ENCODE data around the gene ITGA2.

ITGA2 gene

GRCh38 chr5:52989781-52990527, 802 bp downstream of the ITGA2 start:
- Histone ChIP-seq H3K36me3 (ENCODE audit: control insufficient read depth, insufficient read depth, low read length, severe bottlenecking) (no peaks in the 10 kb centered on the region), H3K9ac (ENCODE audit: low read length) (peak overlapping the region; percentile 74), H3K4me1 (ENCODE audit: control insufficient read depth, insufficient read depth, low read length) (peaks cover 19% of the 10 kb centered on the region), H3K9me3 (ENCODE audit: control insufficient read depth, low read length) (no peaks in the 10 kb centered on the region), H3K27me3 (replicated peaks; ENCODE audit: control insufficient read depth, insufficient read depth, low read length) (no peaks in the 10 kb centered on the region), H3K4me3 (ENCODE audit: low read length) (peak overlapping the region; percentile 89)
- DNase-seq (ENCODE audit: low read depth) = peak; percentile 83

GRCh38 chr5:52990528-52990925, 1.4 kb downstream of the ITGA2 start:
- no peak for DNase-seq (ENCODE audit: low read depth)

GRCh38 chr5:52993367-52993766, 4.2 kb downstream of the ITGA2 start:
- no peak overlapping the region for H3K4me3 ChIP-seq (ENCODE audit: low read length)
- no peak overlapping the region for H3K9ac ChIP-seq (ENCODE audit: low read length)
- H3K9me3 ChIP-seq (ENCODE audit: control insufficient read depth, low read length) = no peaks in the 10 kb centered on the region
- DNase-seq (ENCODE audit: low read depth) = no peak
- H3K4me1 ChIP-seq (ENCODE audit: control insufficient read depth, insufficient read depth, low read length) = peaks cover 11% of the 10 kb centered on the region
- H3K36me3 ChIP-seq (ENCODE audit: control insufficient read depth, insufficient read depth, low read length, severe bottlenecking) = no peaks in the 10 kb centered on the region
- no peaks in the 10 kb centered on the region for H3K27me3 ChIP-seq (replicated peaks; ENCODE audit: control insufficient read depth, insufficient read depth, low read length)

More at GRCh38 chr5:52990528-52990925, 1.4 kb downstream of the ITGA2 start:
- no peaks in the 10 kb centered on the region for H3K27me3 ChIP-seq (replicated peaks; ENCODE audit: control insufficient read depth, insufficient read depth, low read length)
- H3K36me3 ChIP-seq (ENCODE audit: control insufficient read depth, insufficient read depth, low read length, severe bottlenecking) = no peaks in the 10 kb centered on the region
- peak overlapping the region; percentile 89 for H3K4me3 ChIP-seq (ENCODE audit: low read length)
- peak overlapping the region; percentile 74 for H3K9ac ChIP-seq (ENCODE audit: low read length)
- H3K9me3 ChIP-seq (ENCODE audit: control insufficient read depth, low read length) = no peaks in the 10 kb centered on the region
- H3K4me1 ChIP-seq (ENCODE audit: control insufficient read depth, insufficient read depth, low read length) = peaks cover 19% of the 10 kb centered on the region

- Histone ChIP-seq H3K9me3 (ENCODE audit: control insufficient read depth, low read length) (no peaks in the 10 kb centered on the region), H3K4me1 (ENCODE audit: control insufficient read depth, insufficient read depth, low read length) (peaks cover 7% of the 10 kb centered on the region), H3K27me3 (replicated peaks; ENCODE audit: control insufficient read depth, insufficient read depth, low read length) (no peaks in the 10 kb centered on the region), H3K36me3 (ENCODE audit: control insufficient read depth, insufficient read depth, low read length, severe bottlenecking) (no peaks in the 10 kb centered on the region), H3K9ac (ENCODE audit: low read length) (no peak overlapping the region), H3K4me3 (ENCODE audit: low read length) (no peak overlapping the region)
- no peak for DNase-seq (ENCODE audit: low read depth)
Observed at GRCh38 chr5:52994266-52994665, 5.1 kb downstream of the ITGA2 start.

GRCh38 chr5:52995095-52995494, 5.9 kb downstream of the ITGA2 start:
- H3K9me3 ChIP-seq (ENCODE audit: control insufficient read depth, low read length) = no peaks in the 10 kb centered on the region

GRCh38 chr5:52995914-52996313, 6.8 kb downstream of the ITGA2 start:
- DNase-seq (ENCODE audit: low read depth) = no peak
- Histone ChIP-seq H3K9me3 (ENCODE audit: control insufficient read depth, low read length) (no peaks in the 10 kb centered on the region), H3K4me1 (ENCODE audit: control insufficient read depth, insufficient read depth, low read length) (no peaks in the 10 kb centered on the region), H3K36me3 (ENCODE audit: control insufficient read depth, insufficient read depth, low read length, severe bottlenecking) (no peaks in the 10 kb centered on the region), H3K9ac (ENCODE audit: low read length) (no peak overlapping the region), H3K27me3 (replicated peaks; ENCODE audit: control insufficient read depth, insufficient read depth, low read length) (no peaks in the 10 kb centered on the region), H3K4me3 (ENCODE audit: low read length) (no peak overlapping the region)

More at GRCh38 chr5:52995095-52995494, 5.9 kb downstream of the ITGA2 start:
- H3K4me1 ChIP-seq (ENCODE audit: control insufficient read depth, insufficient read depth, low read length) = peaks cover 7% of the 10 kb centered on the region
- no peak for DNase-seq (ENCODE audit: low read depth)
- H3K4me3 ChIP-seq (ENCODE audit: low read length) = no peak overlapping the region
- no peaks in the 10 kb centered on the region for H3K27me3 ChIP-seq (replicated peaks; ENCODE audit: control insufficient read depth, insufficient read depth, low read length)
- H3K9ac ChIP-seq (ENCODE audit: low read length) = no peak overlapping the region
- H3K36me3 ChIP-seq (ENCODE audit: control insufficient read depth, insufficient read depth, low read length, severe bottlenecking) = no peaks in the 10 kb centered on the region

- Histone ChIP-seq H3K9ac (ENCODE audit: low read length) (no peak overlapping the region), H3K36me3 (ENCODE audit: control insufficient read depth, insufficient read depth, low read length, severe bottlenecking) (no peaks in the 10 kb centered on the region), H3K9me3 (ENCODE audit: control insufficient read depth, low read length) (no peaks in the 10 kb centered on the region), H3K4me1 (ENCODE audit: control insufficient read depth, insufficient read depth, low read length) (no peaks in the 10 kb centered on the region), H3K27me3 (replicated peaks; ENCODE audit: control insufficient read depth, insufficient read depth, low read length) (no peaks in the 10 kb centered on the region), H3K4me3 (ENCODE audit: low read length) (no peak overlapping the region)
- DNase-seq (ENCODE audit: low read depth) = no peak
Observed at GRCh38 chr5:52996979-52997378, 7.8 kb downstream of the ITGA2 start.

GRCh38 chr5:52997424-52997823, 8.3 kb downstream of the ITGA2 start:
- no peaks in the 10 kb centered on the region for H3K9me3 ChIP-seq (ENCODE audit: control insufficient read depth, low read length)
- H3K9ac ChIP-seq (ENCODE audit: low read length) = no peak overlapping the region
- DNase-seq (ENCODE audit: low read depth) = no peak
- no peaks in the 10 kb centered on the region for H3K36me3 ChIP-seq (ENCODE audit: control insufficient read depth, insufficient read depth, low read length, severe bottlenecking)
- H3K4me3 ChIP-seq (ENCODE audit: low read length) = no peak overlapping the region
- H3K4me1 ChIP-seq (ENCODE audit: control insufficient read depth, insufficient read depth, low read length) = no peaks in the 10 kb centered on the region
- H3K27me3 ChIP-seq (replicated peaks; ENCODE audit: control insufficient read depth, insufficient read depth, low read length) = no peaks in the 10 kb centered on the region

GRCh38 chr5:52998552-52999313, 9.6 kb downstream of the ITGA2 start:
- no peak for DNase-seq (ENCODE audit: low read depth)
- H3K36me3 ChIP-seq (ENCODE audit: control insufficient read depth, insufficient read depth, low read length, severe bottlenecking) = no peaks in the 10 kb centered on the region
- no peak overlapping the region for H3K4me3 ChIP-seq (ENCODE audit: low read length)
- H3K27me3 ChIP-seq (replicated peaks; ENCODE audit: control insufficient read depth, insufficient read depth, low read length) = no peaks in the 10 kb centered on the region
- H3K4me1 ChIP-seq (ENCODE audit: control insufficient read depth, insufficient read depth, low read length) = no peaks in the 10 kb centered on the region
- no peaks in the 10 kb centered on the region for H3K9me3 ChIP-seq (ENCODE audit: control insufficient read depth, low read length)
- no peak overlapping the region for H3K9ac ChIP-seq (ENCODE audit: low read length)

GRCh38 chr5:52999344-52999949, 10.3 kb downstream of the ITGA2 start:
- Histone ChIP-seq H3K27me3 (replicated peaks; ENCODE audit: control insufficient read depth, insufficient read depth, low read length) (no peaks in the 10 kb centered on the region), H3K4me3 (ENCODE audit: low read length) (no peak overlapping the region), H3K9me3 (ENCODE audit: control insufficient read depth, low read length) (no peaks in the 10 kb centered on the region), H3K36me3 (ENCODE audit: control insufficient read depth, insufficient read depth, low read length, severe bottlenecking) (no peaks in the 10 kb centered on the region), H3K9ac (ENCODE audit: low read length) (no peak overlapping the region), H3K4me1 (ENCODE audit: control insufficient read depth, insufficient read depth, low read length) (no peaks in the 10 kb centered on the region)
- no peak for DNase-seq (ENCODE audit: low read depth)

- Histone ChIP-seq H3K9ac (ENCODE audit: low read length) (no peak overlapping the region), H3K4me1 (ENCODE audit: control insufficient read depth, insufficient read depth, low read length) (no peaks in the 10 kb centered on the region), H3K9me3 (ENCODE audit: control insufficient read depth, low read length) (no peaks in the 10 kb centered on the region), H3K27me3 (replicated peaks; ENCODE audit: control insufficient read depth, insufficient read depth, low read length) (no peaks in the 10 kb centered on the region), H3K4me3 (ENCODE audit: low read length) (no peak overlapping the region), H3K36me3 (ENCODE audit: control insufficient read depth, insufficient read depth, low read length, severe bottlenecking) (no peaks in the 10 kb centered on the region)
- no peak for DNase-seq (ENCODE audit: low read depth)
Observed at GRCh38 chr5:53001541-53001940, 12.4 kb downstream of the ITGA2 start.
